Fibroblast of lung (primary cell): ENCODE measurements around the gene MORN1. TPM values are rescaled to one million over a fixed set of nuclear protein-coding genes. Genes with fewer than 3 reads are reported as not detected.

ENCODE experiments used
- DNase-seq, 2 donors: peaks; one replicate each; pipeline versions ENCODE4 v3.0.0 to v3.0.0-alpha.2; 2010; ENCODE audit warnings: low read depth in 2 of 2
- H2AFZ ChIP-seq: 2 replicates; pipeline ENCODE4 v1.5.1; 2012; ENCODE audit warnings: low read length, control low read depth, inconsistent platforms
- H3K27ac ChIP-seq: 2 replicates; pipeline ENCODE4 v1.5.1; 2011; ENCODE audit warnings: low read length, control low read depth; ENCODE audit not compliant: insufficient read depth
- H3K27me3 ChIP-seq: 2 replicates; pipeline ENCODE4 v1.5.1; 2011; ENCODE audit warnings: mild to moderate bottlenecking, low read length; ENCODE audit not compliant: control insufficient read depth, insufficient read depth
- H3K36me3 ChIP-seq: 2 replicates; pipeline ENCODE4 v1.5.1; 2011; ENCODE audit warnings: low read length; ENCODE audit not compliant: control insufficient read depth, insufficient read depth
- H3K4me1 ChIP-seq: 2 replicates; pipeline ENCODE4 v1.5.1; 2011; ENCODE audit warnings: low read length; ENCODE audit not compliant: control insufficient read depth, insufficient read depth; ENCODE audit errors: extremely low read depth
- H3K4me2 ChIP-seq: 2 replicates; pipeline ENCODE4 v1.5.1; 2011; ENCODE audit warnings: low read length, control low read depth; ENCODE audit not compliant: insufficient read depth; ENCODE audit errors: extremely low read depth
- H3K4me3 ChIP-seq, 4 experiments: fragments of 200-600 bp in 1 of 4; sonication (generic) in 1 of 4; replicated peaks in 1 of 4; 2 replicates each; pipeline ENCODE4 v1.5.1; 2011 to 2016; ENCODE audit warnings: low read length in 4 of 4, low read depth in 3 of 4, mild to moderate bottlenecking in 3 of 4, control low read depth in 2 of 4, inconsistent platforms in 1 of 4, mixed read lengths in 1 of 4; ENCODE audit not compliant: insufficient read depth in 1 of 4; ENCODE audit errors: control extremely low read depth in 1 of 4
- H3K79me2 ChIP-seq: 2 replicates; pipeline ENCODE4 v1.5.1; 2012; ENCODE audit warnings: mild to moderate bottlenecking, low read length, inconsistent platforms; ENCODE audit not compliant: control insufficient read depth, insufficient read depth
- H3K9ac ChIP-seq: 2 replicates; pipeline ENCODE4 v1.5.1; 2011; ENCODE audit warnings: mild to moderate bottlenecking, low read length, control low read depth; ENCODE audit not compliant: insufficient read depth
- H3K9me3 ChIP-seq: 2 replicates; pipeline ENCODE4 v1.5.1; 2012; ENCODE audit warnings: low read depth, low read length; ENCODE audit not compliant: control insufficient read depth, insufficient read depth
- H4K20me1 ChIP-seq: 2 replicates; pipeline ENCODE4 v1.5.1; 2011; ENCODE audit warnings: low read length; ENCODE audit not compliant: control insufficient read depth, insufficient read depth; ENCODE audit errors: extremely low read depth
- CTCF ChIP-seq, 2 donors: IDR thresholded peaks in 1 of 2; conservative IDR thresholded peaks in 1 of 2; 1 replicate in 1 of 2; 2 replicates in 1 of 2; pipeline ENCODE4 v1.5.1; 2011 to 2012; ENCODE audit warnings: low read length in 2 of 2, control low read depth in 1 of 2, inconsistent platforms in 1 of 2, low read depth in 1 of 2, mild to moderate bottlenecking in 1 of 2
- EZH2 ChIP-seq: IDR thresholded peaks from 2 replicates; pipeline ENCODE4 v1.5.1; 2012; ENCODE audit warnings: low read length, control low read depth, mild to moderate bottlenecking; ENCODE audit errors: missing control alignments
- polyA plus RNA-seq, 2 donors: library from polyadenylated mRNA; depleted of rRNA in 1 of 2; stranded (reverse) in 1 of 2; unstranded in 1 of 2; fragments of >200 nt; gene quantifications; 2 replicates each; pipeline ENCODE4 v1.2.1, GENCODE V29; 2011 to 2012; ENCODE audit warnings: missing spikeins in 1 of 2
- total RNA-seq: library from RNA; depleted of rRNA; stranded (reverse); fragments of >200 nt; gene quantifications from 2 replicates; pipeline ENCODE4 v1.2.1, GENCODE V29; 2014

The MORN1 gene
- total and polyA plus RNA-seq, 2 donors (not counting 1 experiment from before 2014, with no cell fraction given): 3.5 to 10.6 TPM

- Histone ChIP-seq H3K4me1 (no peaks in the 10 kb centered on the region), H3K27me3 (no peaks in the 10 kb centered on the region), H3K4me3 (no peak overlapping the region), H2AFZ (no peak overlapping the region), H3K4me2 (no peak overlapping the region), H4K20me1 (no peaks in the 10 kb centered on the region), H3K79me2 (no peaks in the 10 kb centered on the region), H3K9ac (no peak overlapping the region), H3K36me3 (no peaks in the 10 kb centered on the region), H3K9me3 (no peaks in the 10 kb centered on the region), H3K27ac (no peak overlapping the region)
- DNase-seq: no peak
- TF ChIP-seq EZH2 (no peak), CTCF (conservative IDR thresholded peaks at IDR 0.05 in 1 of 2, IDR thresholded peaks at IDR 0.05 in 1 of 2; ENCODE audit: low read depth in 1 of 2, low read length in 2 of 2) (no peak)
These were observed 35.7 kb downstream of the MORN1 start for GRCh38 chr1:2355373-2356261.

- no peak overlapping the region for H3K27ac ChIP-seq
- no peaks in the 10 kb centered on the region for H3K27me3 ChIP-seq
- H3K79me2 ChIP-seq: no peaks in the 10 kb centered on the region
- no peak for TF ChIP-seq EZH2
- no peak for TF ChIP-seq CTCF (conservative IDR thresholded peaks at IDR 0.05 in 1 of 2, IDR thresholded peaks at IDR 0.05 in 1 of 2; ENCODE audit: low read depth in 1 of 2, low read length in 2 of 2)
- no peak overlapping the region for H3K9ac ChIP-seq
- no peaks in the 10 kb centered on the region for H3K36me3 ChIP-seq
- no peaks in the 10 kb centered on the region for H4K20me1 ChIP-seq
- H3K4me2 ChIP-seq: no peak overlapping the region
- no peak overlapping the region for H3K4me3 ChIP-seq
- DNase-seq: no peak
- no peaks in the 10 kb centered on the region for H3K4me1 ChIP-seq
- H2AFZ ChIP-seq: no peak overlapping the region
- no peaks in the 10 kb centered on the region for H3K9me3 ChIP-seq
These were observed 36.6 kb downstream of the MORN1 start for GRCh38 chr1:2354511-2355372.
